K562 (cell line): ENCODE data around the gene TCF12. TPM values are rescaled to one million over a fixed set of nuclear protein-coding genes. Genes with fewer than 3 reads are reported as not detected.

ENCODE experiments used
- ATAC-seq: fragments of 200-7000 bp; cut with Tn5 transposase; 3 replicates; pipeline ENCODE4 v1.9.1; 2020; ENCODE audit warnings: moderate library complexity
- BruUV-seq: library from RNA; stranded (reverse); fragments of 400-500 nt; replicated peaks from 2 replicates; lab custom pipeline; 2021; lab: Mats Ljungman, UMichigan
- CTCF ChIA-PET: fragments of 300-600 bp; formaldehyde crosslinking; extraction: SDS; loops from one replicate; lab custom pipeline; 2021; ENCODE audit warnings: low intra/inter-chr PET ratio; lab: Yijun Ruan, JAX
- POLR2A ChIA-PET: fragments of 300-600, 350-650 bp; sonication (Branson Sonifier 250); formaldehyde crosslinking; extraction: SDS; loops from one replicate; lab custom pipeline; 2021; ENCODE audit warnings: antibody characterized with exemption, inconsistent platforms; lab: Yijun Ruan, JAX
- DNase-seq, 4 experiments: peaks; one replicate each; pipeline versions ENCODE4 v3.0.0 to v3.0.0-alpha.2; 2011 to 2018; ENCODE audit warnings: low spot score in 3 of 4, mixed read lengths in 3 of 4; ENCODE audit errors: extremely low read depth in 1 of 4
- FAIRE-seq: peaks from 2 replicates; lab custom pipeline; 2011; peaks lifted over from hg19 to GRCh38; lab: Jason Lieb, UNC
- H2AFZ ChIP-seq: 2 replicates; pipeline ENCODE4 v1.6.0; 2011; ENCODE audit warnings: low read depth, low read length, control low read depth, inconsistent platforms
- H3K27ac ChIP-seq: fragments of 200-600 bp; 3 replicates; pipeline ENCODE4 v1.8.0; 2011; ENCODE audit warnings: low read depth, mild to moderate bottlenecking, control low read depth, inconsistent platforms, low read length, moderate library complexity, mixed read lengths; ENCODE audit errors: extremely low read depth
- H3K27me3 ChIP-seq, 2 experiments: fragments of 300-600 bp in 1 of 2; 2 replicates in 1 of 2; 3 replicates in 1 of 2; pipeline versions ENCODE4 v1.6.0 to v1.8.0; 2011; ENCODE audit warnings: inconsistent platforms in 2 of 2, low read length in 2 of 2, mild to moderate bottlenecking in 1 of 2, mixed read lengths in 1 of 2, moderate library complexity in 1 of 2; ENCODE audit not compliant: control insufficient read depth in 2 of 2, insufficient read depth in 2 of 2
- H3K36me3 ChIP-seq: fragments of 300-600 bp; 3 replicates; pipeline ENCODE4 v1.8.0; 2011; ENCODE audit warnings: mild to moderate bottlenecking, low read length, inconsistent platforms; ENCODE audit not compliant: control insufficient read depth, insufficient read depth
- H3K4me1 ChIP-seq, 2 experiments: fragments of 200-600 bp in 1 of 2; replicated peaks in 1 of 2; 2 replicates in 1 of 2; 3 replicates in 1 of 2; pipeline versions ENCODE4 v1.5.1 to v1.8.0; 2011; ENCODE audit warnings: inconsistent platforms in 2 of 2, low read length in 2 of 2, mild to moderate bottlenecking in 1 of 2, mixed read lengths in 1 of 2, moderate library complexity in 1 of 2; ENCODE audit not compliant: control insufficient read depth in 2 of 2, insufficient read depth in 2 of 2
- H3K4me2 ChIP-seq: 2 replicates; pipeline ENCODE4 v1.6.1; 2011; ENCODE audit warnings: low read length, control low read depth, inconsistent platforms, mixed read lengths; ENCODE audit not compliant: insufficient read depth
- H3K4me3 ChIP-seq: fragments of 200-600 bp; sonication (generic), shearing (Covaris generic); 2 replicates; pipeline ENCODE4 v1.5.1; 2016; ENCODE audit warnings: control low read depth, inconsistent platforms
- H3K79me2 ChIP-seq: fragments of 200-600 bp; 3 replicates; pipeline ENCODE4 v1.8.0; 2011; ENCODE audit warnings: low read length, inconsistent platforms; ENCODE audit not compliant: control insufficient read depth, insufficient read depth
- H3K9ac ChIP-seq, 2 experiments: 2 replicates each; pipeline versions ENCODE4 v1.6.0 to v1.6.1; 2011; ENCODE audit warnings: low read depth in 2 of 2, low read length in 2 of 2, control low read depth in 1 of 2, inconsistent platforms in 1 of 2, mild to moderate bottlenecking in 1 of 2, mixed read lengths in 1 of 2; ENCODE audit not compliant: insufficient read depth in 1 of 2
- H3K9me1 ChIP-seq: one replicate; pipeline ENCODE4 v1.6.0; 2011; ENCODE audit warnings: inconsistent platforms, mild to moderate bottlenecking, low read length, moderate library complexity; ENCODE audit not compliant: control insufficient read depth, insufficient read depth
- H3K9me3 ChIP-seq: replicated peaks from 2 replicates; pipeline ENCODE4 v1.5.1; 2011; ENCODE audit warnings: low read depth, low read length, inconsistent platforms; ENCODE audit not compliant: control insufficient read depth, insufficient read depth
- H4K20me1 ChIP-seq: replicated peaks from 2 replicates; pipeline ENCODE4 v1.6.1; 2011; ENCODE audit warnings: low read length, inconsistent platforms, mixed read lengths; ENCODE audit not compliant: control insufficient read depth, insufficient read depth
- GTF2A2 ChIP-seq: IDR thresholded peaks from 2 replicates; pipeline ENCODE4 v1.6.1; 2016; ENCODE audit warnings: mild to moderate bottlenecking, missing genetic modification characterization, missing compliant biosample characterization
- HDAC8 ChIP-seq: fragments of 450-650 bp; IDR thresholded peaks from 2 replicates; pipeline ENCODE4 v1.6.1; 2016; ENCODE audit warnings: mild to moderate bottlenecking, missing genetic modification characterization, moderate library complexity, missing compliant biosample characterization
- IFI16 ChIP-seq: fragments of 250-450 bp; sonication (Bioruptor Pico); IDR thresholded peaks from 2 replicates; pipeline ENCODE4 v2.1.2; 2022; ENCODE audit warnings: mild to moderate bottlenecking, inconsistent platforms
- NCOA1 ChIP-seq: fragments of 450-650 bp; IDR thresholded peaks from 2 replicates; pipeline ENCODE4 v1.6.1; 2016; ENCODE audit warnings: low read depth
- NELFE ChIP-seq: IDR thresholded peaks from 2 replicates; pipeline ENCODE4 v1.6.1; 2011; ENCODE audit warnings: mild to moderate bottlenecking; ENCODE audit not compliant: insufficient read depth, insufficient read length
- ZNF512 ChIP-seq: IDR thresholded peaks from 2 replicates; pipeline ENCODE4 v1.6.1; 2016; ENCODE audit warnings: missing genetic modification characterization, missing compliant biosample characterization
- WGBS: fragments of 100-300 bp; shearing (Covaris generic); methylation state at CpG from one replicate; pipeline ENCODE4 v1.1.6; 2016; ENCODE audit warnings: low coverage, mixed read lengths; ENCODE audit not compliant: insufficient coverage; ENCODE audit errors: missing lambda C conversion rate; 5-methylcytosine and 5-hydroxymethylcytosine counted together
- in situ Hi-C: fragments of 300-500 bp; cut with MboI; formaldehyde crosslinking; loops from 4 replicates; pipeline ENCODE4 v1.15.0; 2018; ENCODE audit warnings: inconsistent platforms, mixed read lengths
- intact Hi-C: fragments of 100-400 bp; cut with micrococcal nuclease; formaldehyde crosslinking; loops from 2 replicates; pipeline ENCODE4 v1.14.2; 2022
- polyA plus RNA-seq, 8 experiments: library from polyadenylated mRNA; depleted of rRNA in 4 of 8; stranded (reverse) in 5 of 8; unstranded in 3 of 8; fragments of >200 nt; fragmentation: Nextera tagmentation in 2 of 8; fragmentation: Illumina TruSeq in 1 of 8; extraction: Ambion mirVana in 2 of 8; extraction: Trizol in 1 of 8; gene quantifications; 2 replicates each; pipeline versions ENCODE4 v1.2.1 to v1.2.3, GENCODE V29; 2011 to 2014; ENCODE audit warnings: inconsistent platforms in 1 of 8, missing spikeins in 1 of 8
- total RNA-seq, 7 experiments: library from RNA; depleted of rRNA in 6 of 7; stranded (reverse); fragments of >200 nt in 6 of 7; fragmentation: Illumina TruSeq in 2 of 7; extraction: Trizol in 2 of 7; gene quantifications; 2 replicates each; pipeline versions ENCODE4 v1.2.1 to v1.2.3, GENCODE V29; 2011 to 2021; ENCODE audit warnings: low replicate concordance in 1 of 7

The TCF12 gene
- total and polyA plus RNA-seq, 9 of the 15 experiments (the other 6 are each of a cell fraction or from before 2014, with no cell fraction given): 10.5 to 132 (median 52.9) TPM

GRCh38 chr15:57056357-57056756 is 137.9 kb downstream of the TCF12 start (continued):
- TF ChIP-seq ZNF512 (tag) (no peak), GTF2A2 (tag) (no peak)

DNA sequence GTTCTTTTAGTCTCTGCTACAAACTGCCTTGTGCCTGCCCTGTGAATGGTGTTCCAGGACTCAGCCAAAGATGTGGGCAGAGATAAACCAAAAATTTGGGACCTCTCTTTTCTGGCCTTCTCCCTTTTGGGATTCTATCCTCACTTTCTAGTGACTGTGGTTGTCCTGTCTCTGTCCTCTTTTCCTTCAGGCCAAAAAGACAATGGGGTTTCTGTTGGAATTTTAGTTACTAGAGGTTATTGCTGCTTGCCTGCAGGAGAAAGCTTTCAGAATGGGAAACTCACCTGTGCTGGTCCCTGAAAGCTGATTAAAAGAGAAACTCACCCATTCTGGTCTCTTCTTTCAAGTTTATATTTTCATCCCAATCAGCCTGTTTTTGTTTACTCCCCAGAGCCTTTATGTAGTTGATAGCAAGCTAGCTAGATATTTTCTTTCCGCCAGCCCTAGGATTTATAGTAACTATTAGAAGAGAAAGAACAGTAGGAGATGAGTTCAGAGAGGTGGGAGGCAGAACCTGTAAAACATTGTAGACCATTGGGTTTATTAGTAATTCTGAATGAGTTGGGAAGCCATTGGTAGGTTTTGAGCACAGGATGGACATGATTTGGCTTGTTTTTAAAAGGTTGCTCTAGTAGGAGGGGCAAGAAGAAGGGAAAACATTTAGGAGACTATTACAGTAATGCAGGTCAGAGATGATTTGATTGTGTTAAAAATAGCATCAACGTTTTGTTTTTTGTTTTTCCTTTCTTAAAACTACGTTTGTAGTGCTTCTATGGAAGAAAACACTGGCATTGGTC is 138.9 kb downstream of the TCF12 start:
- WGBS: 54% methylated on average over 3 of the region's 3 CpGs
- ChIA-PET POLR2A (interaction anchor here (0.7 kb wide), 1 partner anchor 33 kb away, joined by 3 read pairs; no protein-coding TSS in a partner anchor), CTCF (interaction anchor here (0.6 kb wide), 1 partner anchor 544 kb away, joined by 3 read pairs; no protein-coding TSS in a partner anchor)
- Histone ChIP-seq H3K9me1 (no peaks in the 10 kb centered on the region), H2AFZ (no peak overlapping the region), H3K36me3 (no peaks in the 10 kb centered on the region), H3K4me2 (no peak overlapping the region), H3K4me1 (no peaks in the 10 kb centered on the region), H3K9me3 (no peaks in the 10 kb centered on the region), H3K9ac (no peak overlapping the region), H3K4me3 (no peak overlapping the region), H4K20me1 (0 out of 2 replicates have a peak, but pooled peaks cover 3% of the 10 kb centered on the region), H3K27me3 (no peaks in the 10 kb centered on the region), H3K27ac (no peak overlapping the region), H3K79me2 (peaks cover 70% of the 10 kb centered on the region)
- TF ChIP-seq NCOA1 (no peak), IFI16 (CRISPR knock-in tag) (no peak), HDAC8 (tag) (no peak), NELFE (no peak)
- FAIRE-seq (no peak), DNase-seq (no peak), ATAC-seq (no peak)
- BruUV-seq: no TSS peak
- in situ Hi-C loops (no loop called here), intact Hi-C loops (no loop called here)
